ENCODE measurements around the gene REXO1. TPM values are rescaled to one million over a fixed set of nuclear protein-coding genes. Genes with fewer than 3 reads are reported as not detected.

REXO1 gene
- total and polyA plus RNA-seq, 2 donors (not counting 3 experiments of a cell fraction or from before 2014, with no cell fraction given): 41.1 to 56.9 TPM

DNA sequence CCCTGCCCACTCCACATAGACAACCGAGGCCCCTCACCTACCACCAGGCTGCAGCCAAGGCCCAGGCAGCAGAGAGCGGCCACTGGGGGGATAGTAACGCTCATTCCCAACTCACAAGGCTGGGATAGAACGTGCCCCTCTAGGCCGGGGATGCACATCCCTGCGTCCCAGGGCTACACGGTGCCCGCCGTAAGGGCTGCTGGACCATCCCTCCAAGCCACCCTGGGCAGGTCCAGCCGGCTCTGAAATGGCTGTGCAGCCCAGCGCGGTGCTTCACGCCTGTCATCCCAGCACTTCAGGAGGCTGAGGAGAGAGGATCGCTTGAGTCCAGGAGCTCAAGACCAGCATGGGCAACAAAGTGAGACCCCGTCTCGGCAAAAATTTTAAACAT is 3.2 kb downstream of the REXO1 start:
- H3K9me1 ChIP-seq (replicated peaks; ENCODE audit: control insufficient read depth, extremely low read depth, insufficient read depth, low read length): no peaks in the 10 kb centered on the region
- peaks cover 77% of the 10 kb centered on the region for H3K79me2 ChIP-seq (ENCODE audit: control insufficient read depth, insufficient read depth, low read length)
- no peaks in the 10 kb centered on the region for H3K27me3 ChIP-seq (ENCODE audit: control insufficient read depth in 2 of 2, insufficient read depth in 2 of 2, low read length in 2 of 2)
- TF ChIP-seq GATA2 (IDR thresholded peaks at IDR 0.05; ENCODE audit: insufficient read depth, insufficient read length, low read depth, low read length) (no peak), MYC (IDR thresholded peaks at IDR 0.05; ENCODE audit: low read depth, low read length) (no peak), POLR2AphosphoS5 (IDR thresholded peaks at IDR 0.05; ENCODE audit: insufficient read depth, low read depth, low read length) (no peak), EZH2 (IDR thresholded peaks at IDR 0.05; ENCODE audit: borderline replicate concordance, low read depth, low read length, severe bottlenecking) (no peak), FOS (IDR thresholded peaks at IDR 0.05; ENCODE audit: borderline replicate concordance, insufficient read depth, low read length) (no peak), JUN (IDR thresholded peaks at IDR 0.05; ENCODE audit: borderline replicate concordance, insufficient read depth, insufficient read length, low read depth) (no peak), POLR2A (IDR thresholded peaks at IDR 0.05; ENCODE audit: low read depth, low read length) (no peak)
- TF ChIP-seq, protein P1, sequence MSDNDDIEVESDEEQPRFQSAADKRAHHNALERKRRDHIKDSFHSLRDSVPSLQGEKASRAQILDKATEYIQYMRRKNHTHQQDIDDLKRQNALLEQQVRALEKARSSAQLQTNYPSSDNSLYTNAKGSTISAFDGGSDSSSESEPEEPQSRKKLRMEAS (IDR thresholded peaks at IDR 0.05; ENCODE audit: insufficient read depth, insufficient read length): no peak
- TF ChIP-seq, protein P2, sequence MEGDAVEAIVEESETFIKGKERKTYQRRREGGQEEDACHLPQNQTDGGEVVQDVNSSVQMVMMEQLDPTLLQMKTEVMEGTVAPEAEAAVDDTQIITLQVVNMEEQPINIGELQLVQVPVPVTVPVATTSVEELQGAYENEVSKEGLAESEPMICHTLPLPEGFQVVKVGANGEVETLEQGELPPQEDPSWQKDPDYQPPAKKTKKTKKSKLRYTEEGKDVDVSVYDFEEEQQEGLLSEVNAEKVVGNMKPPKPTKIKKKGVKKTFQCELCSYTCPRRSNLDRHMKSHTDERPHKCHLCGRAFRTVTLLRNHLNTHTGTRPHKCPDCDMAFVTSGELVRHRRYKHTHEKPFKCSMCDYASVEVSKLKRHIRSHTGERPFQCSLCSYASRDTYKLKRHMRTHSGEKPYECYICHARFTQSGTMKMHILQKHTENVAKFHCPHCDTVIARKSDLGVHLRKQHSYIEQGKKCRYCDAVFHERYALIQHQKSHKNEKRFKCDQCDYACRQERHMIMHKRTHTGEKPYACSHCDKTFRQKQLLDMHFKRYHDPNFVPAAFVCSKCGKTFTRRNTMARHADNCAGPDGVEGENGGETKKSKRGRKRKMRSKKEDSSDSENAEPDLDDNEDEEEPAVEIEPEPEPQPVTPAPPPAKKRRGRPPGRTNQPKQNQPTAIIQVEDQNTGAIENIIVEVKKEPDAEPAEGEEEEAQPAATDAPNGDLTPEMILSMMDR (IDR thresholded peaks at IDR 0.05; ENCODE audit: extremely low read depth in 1 of 2, insufficient read depth in 1 of 2, low read depth in 1 of 2, low read length in 2 of 2): no peak
- ChIA-PET CTCF (interaction anchor here (2.3 kb wide), 1 partner anchor 8 kb away, joined by 10 read pairs; no protein-coding TSS in a partner anchor), POLR2A (no interaction called here)
- peaks cover 0 to 2% of the 10 kb centered on the region in 2 experiments for H3K36me3 ChIP-seq (ENCODE audit: control insufficient read depth in 2 of 2, extremely low read depth in 1 of 2, insufficient read depth in 2 of 2, low read length in 2 of 2)
- dilution Hi-C loops (cut with MboI; ENCODE audit: extremely low pct_ligation_motif_present, low sequenced_read_pairs): no loop called here
- H3K4me2 ChIP-seq (ENCODE audit: insufficient read depth, low read length): no peak overlapping the region
- no peak overlapping the region for H3K27ac ChIP-seq (ENCODE audit: insufficient read depth, low read depth, low read length)
- DNase-seq (ENCODE audit: low read depth, low spot score) (no peak), FAIRE-seq (no peak)
- H3K4me3 ChIP-seq (replicated peaks in 1 of 3; ENCODE audit: insufficient read depth in 1 of 3, low read depth in 1 of 3, low read length in 3 of 3): no peak overlapping the region
- no peaks in the 10 kb centered on the region for H4K20me1 ChIP-seq (replicated peaks; ENCODE audit: control insufficient read depth, extremely low read depth, insufficient read depth, low read length)
- no peak overlapping the region for H2AFZ ChIP-seq (ENCODE audit: low read depth, low read length)
- intact Hi-C loops (cut with micrococcal nuclease): no loop called here
- no TSS peak for BruUV-seq (replicated peaks)
- no peaks in the 10 kb centered on the region for H3K9me3 ChIP-seq (replicated peaks; ENCODE audit: control insufficient read depth, insufficient read depth, low read length)
- no peak overlapping the region for H3K9ac ChIP-seq (replicated peaks; ENCODE audit: extremely low read depth, insufficient read depth, low read length)
- H3K4me1 ChIP-seq (ENCODE audit: control insufficient read depth, extremely low read depth, insufficient read depth, low read length): peaks cover 25% of the 10 kb centered on the region

Data from endothelial cell of umbilical vein (primary cell).